ENCODE results near the gene NOTCH1.

- TF ChIP-seq CTCF (conservative IDR thresholded peaks at IDR 0.05; ENCODE audit: low read length), result no peak
- no peak for TF ChIP-seq EZH2phosphoT487 (IDR thresholded peaks at IDR 0.05; ENCODE audit: borderline replicate concordance, low read depth, low read length)
These were observed 44.2 kb downstream of the NOTCH1 start for GRCh38 chr9:136501686-136502085.
